Mucosa of stomach (tissue), 1 donor: ENCODE results near the gene SYN1.

Experiments used
- H3K27me3 ChIP-seq: one replicate; pipeline ENCODE4 v1.7.0; 2013; ENCODE audit warnings: mild to moderate bottlenecking, low read length; ENCODE audit not compliant: control insufficient read depth, insufficient read depth
- H3K36me3 ChIP-seq: one replicate; pipeline ENCODE4 v1.7.0; 2013; ENCODE audit warnings: low read length; ENCODE audit not compliant: control insufficient read depth, insufficient read depth
- H3K4me1 ChIP-seq: one replicate; pipeline ENCODE4 v1.7.0; 2013; ENCODE audit warnings: mild to moderate bottlenecking, low read length; ENCODE audit not compliant: control insufficient read depth, insufficient read depth
- H3K4me3 ChIP-seq: one replicate; pipeline ENCODE4 v1.7.0; 2013; ENCODE audit warnings: low read length
- H3K9ac ChIP-seq: one replicate; pipeline ENCODE4 v1.7.0; 2013; ENCODE audit warnings: mild to moderate bottlenecking, low read length, moderate library complexity
- H3K9me3 ChIP-seq: one replicate; pipeline ENCODE4 v1.7.0; 2013; ENCODE audit warnings: mild to moderate bottlenecking, low read length, moderate library complexity; ENCODE audit not compliant: control insufficient read depth
- donor health status: Pancreatic carcinoma.

SYN1 gene

DNA sequence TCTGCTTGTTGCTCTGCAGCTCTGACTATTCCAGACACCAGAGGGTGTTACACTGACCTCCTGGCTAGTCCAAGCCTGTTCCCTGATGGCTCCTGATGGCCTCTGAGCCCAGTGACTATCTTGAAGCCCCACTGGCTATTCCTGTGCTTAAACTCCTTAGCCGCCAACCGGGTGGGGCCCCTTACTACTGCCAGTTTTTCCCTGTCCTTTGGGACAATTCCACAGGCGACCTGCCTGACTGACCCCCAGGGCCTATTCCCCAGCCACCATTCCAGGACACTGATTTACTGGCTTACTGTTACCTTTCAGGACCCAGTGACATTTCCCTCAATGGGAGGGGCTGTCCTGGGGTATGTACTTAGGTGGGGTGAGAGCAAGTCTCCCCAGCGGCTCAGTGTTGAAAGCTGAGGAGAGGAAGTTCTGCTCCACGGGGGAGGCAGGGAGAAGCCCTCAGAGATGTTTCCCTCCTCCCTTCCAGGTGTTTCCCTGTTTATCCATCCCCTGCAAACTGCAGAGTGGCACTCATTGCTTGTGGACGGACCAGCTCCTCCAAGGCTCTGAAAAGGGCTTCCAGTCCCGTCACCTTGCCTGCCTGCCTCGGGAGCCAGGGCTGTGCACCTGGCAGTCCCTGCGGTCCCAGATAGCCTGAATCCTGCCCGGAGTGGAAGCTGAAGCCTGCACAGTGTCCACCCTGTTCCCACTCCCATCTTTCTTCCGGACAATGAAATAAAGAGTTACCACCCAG lies 33.4 kb downstream of the SYN1 start:
- no peaks in the 10 kb centered on the region for H3K36me3 ChIP-seq
- no peak overlapping the region for H3K9ac ChIP-seq
- H3K4me1 ChIP-seq: peaks cover 13% of the 10 kb centered on the region
- no peaks in the 10 kb centered on the region for H3K27me3 ChIP-seq
- no peak overlapping the region for H3K4me3 ChIP-seq
- H3K9me3 ChIP-seq: no peaks in the 10 kb centered on the region

DNA sequence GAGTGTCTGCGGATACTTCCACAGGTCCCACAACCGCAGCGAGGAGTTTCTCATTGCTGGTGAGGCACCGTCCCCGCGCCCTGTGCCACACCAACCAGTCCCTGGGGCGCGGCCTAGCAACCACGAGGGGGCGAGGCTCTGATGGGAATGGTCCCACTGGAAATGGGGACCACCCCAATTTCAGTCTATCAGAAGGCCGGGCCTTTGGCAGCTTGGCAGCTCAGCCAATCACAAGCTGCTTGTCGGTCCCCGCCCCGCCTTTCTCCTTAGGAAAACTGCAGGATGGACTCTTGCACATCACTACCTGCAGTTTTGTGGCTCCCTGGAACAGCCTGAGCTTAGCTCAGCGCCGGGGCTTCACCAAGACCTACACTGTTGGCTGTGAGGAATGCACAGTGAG lies 34.4 kb downstream of the SYN1 start:
- no peak overlapping the region for H3K4me3 ChIP-seq
- no peaks in the 10 kb centered on the region for H3K9me3 ChIP-seq
- H3K36me3 ChIP-seq: no peaks in the 10 kb centered on the region
- no peak overlapping the region for H3K9ac ChIP-seq
- peaks cover 13% of the 10 kb centered on the region for H3K4me1 ChIP-seq
- no peaks in the 10 kb centered on the region for H3K27me3 ChIP-seq

DNA sequence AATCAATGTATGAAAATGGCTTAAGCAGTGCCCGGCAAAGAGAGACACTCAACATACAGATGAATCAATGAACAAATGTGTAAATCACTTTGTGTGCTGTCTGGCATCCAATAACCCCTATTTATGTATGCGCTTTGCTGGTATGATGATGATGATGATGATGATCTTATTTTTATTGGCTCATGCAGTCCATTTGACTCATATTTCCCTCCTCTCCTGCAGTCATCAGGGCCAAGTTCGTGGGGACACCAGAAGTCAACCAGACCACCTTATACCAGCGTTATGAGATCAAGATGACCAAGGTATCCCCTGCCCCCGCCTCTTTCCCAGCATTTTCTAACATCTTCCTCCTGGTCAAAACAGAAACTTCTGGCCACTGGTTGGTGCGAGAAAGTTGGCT lies 34.9 kb downstream of the SYN1 start:
- Histone ChIP-seq H3K27me3 (no peaks in the 10 kb centered on the region), H3K9me3 (no peaks in the 10 kb centered on the region), H3K36me3 (no peaks in the 10 kb centered on the region), H3K4me3 (no peak overlapping the region), H3K9ac (no peak overlapping the region), H3K4me1 (peaks cover 13% of the 10 kb centered on the region)

DNA sequence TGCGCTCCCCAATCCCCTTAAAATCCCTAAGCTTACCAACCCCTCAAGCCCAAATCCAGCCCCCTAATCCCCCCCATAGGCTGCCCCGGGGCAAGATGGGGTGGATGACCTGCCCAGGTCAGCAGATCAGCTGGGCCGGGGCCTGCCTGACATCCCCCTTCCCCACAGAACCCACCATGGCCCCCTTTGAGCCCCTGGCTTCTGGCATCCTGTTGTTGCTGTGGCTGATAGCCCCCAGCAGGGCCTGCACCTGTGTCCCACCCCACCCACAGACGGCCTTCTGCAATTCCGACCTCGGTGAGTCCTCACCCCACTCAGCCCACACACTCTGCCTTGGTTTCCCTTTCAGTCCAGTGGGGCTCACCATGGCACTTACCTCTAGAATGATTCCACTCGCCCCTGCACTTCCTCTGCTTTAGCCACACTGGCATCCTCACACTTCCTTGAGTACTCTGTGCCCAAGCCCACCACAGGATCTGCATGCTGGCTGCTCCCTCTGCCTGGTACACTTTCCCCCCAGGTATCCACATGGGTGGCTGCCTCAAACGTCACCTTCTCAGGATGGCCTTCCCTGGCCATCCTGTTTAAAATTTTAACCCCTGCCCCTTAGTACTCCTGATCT lies 36.3 kb downstream of the SYN1 start:
- Histone ChIP-seq H3K4me3 (no peak overlapping the region), H3K27me3 (no peaks in the 10 kb centered on the region), H3K36me3 (no peaks in the 10 kb centered on the region), H3K9ac (peak overlapping the region; percentile 66), H3K4me1 (peaks cover 13% of the 10 kb centered on the region), H3K9me3 (no peaks in the 10 kb centered on the region)

DNA sequence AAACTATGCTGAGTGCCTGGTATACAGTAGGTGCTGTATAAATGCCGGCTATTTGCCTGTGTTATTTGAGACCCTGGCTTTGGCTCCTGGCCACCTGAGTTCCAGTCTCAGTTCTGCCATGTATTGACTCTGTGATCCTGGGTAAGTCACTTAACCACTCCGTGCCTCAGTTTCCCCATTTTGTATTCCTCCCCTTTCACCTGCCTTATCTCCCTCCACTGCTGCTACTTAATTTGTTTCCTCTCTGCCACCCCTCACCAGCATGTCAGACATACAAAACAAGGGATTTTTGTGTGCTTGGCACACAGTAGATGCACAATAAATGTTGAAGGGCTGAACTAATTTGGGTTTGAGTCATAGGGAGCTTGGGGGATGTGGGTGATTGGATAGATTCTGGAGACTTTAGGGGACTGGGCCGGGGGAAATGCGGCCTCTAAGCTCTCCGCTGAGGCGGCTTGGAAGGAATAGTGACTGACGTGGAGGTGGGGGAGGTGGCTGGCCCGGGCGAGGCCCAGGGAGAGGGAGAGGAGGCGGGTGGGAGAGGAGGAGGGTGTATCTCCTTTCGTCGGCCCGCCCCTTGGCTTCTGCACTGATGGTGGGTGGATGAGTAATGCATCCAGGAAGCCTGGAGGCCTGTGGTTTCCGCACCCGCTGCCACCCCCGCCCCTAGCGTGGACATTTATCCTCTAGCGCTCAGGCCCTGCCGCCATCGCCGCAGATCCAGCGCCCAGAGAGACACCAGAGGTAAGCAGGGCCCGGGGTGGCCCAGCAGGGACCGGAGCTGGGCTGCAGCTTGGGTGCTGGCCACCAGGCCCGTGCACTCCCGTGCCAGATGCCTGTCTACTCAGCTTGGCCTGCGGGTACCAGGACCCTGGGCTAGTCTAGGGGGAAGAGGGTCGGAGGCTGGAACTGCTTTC lies 37.7 kb downstream of the SYN1 start, which contains the start of gene TIMP1:
Gene TIMP1, plus strand, starts transcription at position 706 of the 917 bp plus-strand sequence. CDS start 980 bp downstream, outside the sequence.
- no peak within 1 kb of the TSS for H3K4me3 ChIP-seq
- H3K4me1 ChIP-seq: peaks cover 13% of the 10 kb centered on the region
- H3K9ac ChIP-seq: peak within 1 kb of the TSS; percentile 66

DNA sequence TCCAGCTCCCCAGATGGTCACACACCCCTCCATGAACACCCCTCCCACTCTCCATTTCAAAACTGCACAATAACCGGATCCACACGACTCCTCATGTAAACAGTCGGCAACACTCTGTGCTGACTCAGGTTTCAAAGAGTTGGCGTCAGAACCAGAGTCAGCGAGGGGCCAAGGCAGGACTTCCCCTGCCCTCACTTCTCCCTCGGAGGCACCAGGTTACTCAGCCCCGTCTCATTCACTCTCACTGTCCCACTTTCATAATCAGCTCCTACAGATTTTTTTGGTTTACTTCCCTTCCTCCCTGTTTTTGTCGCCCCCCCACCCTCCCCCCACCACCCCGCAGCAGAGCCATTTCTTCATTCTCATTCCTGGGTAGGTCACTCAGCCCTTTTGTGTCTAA lies 40.1 kb downstream of the SYN1 start:
- Histone ChIP-seq H3K4me1 (peaks cover 18% of the 10 kb centered on the region), H3K9ac (no peak overlapping the region), H3K4me3 (no peak overlapping the region), H3K9me3 (no peaks in the 10 kb centered on the region), H3K27me3 (no peaks in the 10 kb centered on the region), H3K36me3 (no peaks in the 10 kb centered on the region)

More for the DNA sequence above, 37.7 kb downstream of the SYN1 start, which contains the start of gene TIMP1:
- Histone ChIP-seq H3K36me3 (no peaks in the 10 kb centered on the region), H3K27me3 (no peaks in the 10 kb centered on the region), H3K9me3 (no peaks in the 10 kb centered on the region)

DNA sequence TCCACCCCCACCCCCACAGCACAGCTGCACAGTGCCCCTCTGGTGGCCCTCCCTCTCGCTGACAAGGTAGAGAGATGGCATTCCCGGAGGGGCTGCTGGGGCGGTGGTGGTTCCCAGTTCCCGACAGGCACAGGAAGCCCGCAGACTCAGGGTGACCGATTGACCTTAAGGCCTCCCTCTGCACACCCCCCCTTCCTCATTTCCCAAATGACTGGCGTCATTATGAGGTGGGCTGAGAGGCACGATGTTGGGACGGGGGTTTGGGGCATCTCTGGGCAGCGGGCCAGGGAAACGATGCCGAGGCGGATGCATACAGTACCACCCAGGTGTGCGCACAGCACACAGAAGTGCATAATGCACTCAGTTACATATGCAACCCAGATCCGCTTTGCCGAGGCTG lies 41.0 kb downstream of the SYN1 start:
- Histone ChIP-seq H3K9ac (no peak overlapping the region), H3K4me1 (peaks cover 22% of the 10 kb centered on the region), H3K9me3 (no peaks in the 10 kb centered on the region), H3K36me3 (no peaks in the 10 kb centered on the region), H3K27me3 (no peaks in the 10 kb centered on the region), H3K4me3 (no peak overlapping the region)

DNA sequence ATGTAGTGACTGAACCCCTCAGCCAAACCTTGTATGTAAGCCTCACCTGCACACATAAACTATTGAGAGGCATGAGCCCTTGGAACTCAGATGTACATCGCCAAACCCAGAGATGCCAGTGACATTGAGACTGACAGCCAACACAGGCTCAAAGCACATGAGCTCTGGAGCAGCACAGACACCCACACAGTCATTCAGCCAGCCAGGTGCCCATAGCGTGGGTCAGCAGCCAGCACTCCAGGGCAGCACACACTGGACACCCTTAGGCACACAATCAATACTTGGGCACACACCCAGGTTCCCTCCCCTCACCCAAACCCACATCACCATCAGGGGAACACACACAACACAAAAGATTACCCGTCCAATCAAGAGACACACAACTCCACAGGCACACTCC lies 41.8 kb downstream of the SYN1 start:
- no peak overlapping the region for H3K4me3 ChIP-seq
- H3K9me3 ChIP-seq: no peaks in the 10 kb centered on the region
- peaks cover 24% of the 10 kb centered on the region for H3K4me1 ChIP-seq
- H3K9ac ChIP-seq: no peak overlapping the region
- no peaks in the 10 kb centered on the region for H3K36me3 ChIP-seq
- H3K27me3 ChIP-seq: no peaks in the 10 kb centered on the region

DNA sequence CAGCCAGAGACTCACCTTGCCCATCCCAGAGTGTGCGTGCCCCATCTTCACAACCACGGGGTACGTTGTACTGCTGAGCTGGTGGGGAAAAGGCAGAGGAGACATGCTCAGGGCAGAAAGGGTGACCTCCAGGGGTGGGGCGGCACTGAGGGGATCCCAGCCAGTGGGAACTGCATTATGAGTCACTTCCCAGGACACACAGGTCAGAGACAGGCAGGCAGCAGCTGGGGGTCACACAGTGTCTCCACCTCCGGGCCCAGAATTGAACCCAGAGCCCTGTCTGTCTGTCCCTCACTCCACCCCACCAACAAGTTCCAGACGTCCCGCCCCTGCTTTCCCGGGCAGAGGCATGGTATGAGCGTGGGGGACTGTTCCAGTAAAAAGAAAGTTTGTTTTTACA lies 42.2 kb downstream of the SYN1 start:
- peaks cover 24% of the 10 kb centered on the region for H3K4me1 ChIP-seq

DNA sequence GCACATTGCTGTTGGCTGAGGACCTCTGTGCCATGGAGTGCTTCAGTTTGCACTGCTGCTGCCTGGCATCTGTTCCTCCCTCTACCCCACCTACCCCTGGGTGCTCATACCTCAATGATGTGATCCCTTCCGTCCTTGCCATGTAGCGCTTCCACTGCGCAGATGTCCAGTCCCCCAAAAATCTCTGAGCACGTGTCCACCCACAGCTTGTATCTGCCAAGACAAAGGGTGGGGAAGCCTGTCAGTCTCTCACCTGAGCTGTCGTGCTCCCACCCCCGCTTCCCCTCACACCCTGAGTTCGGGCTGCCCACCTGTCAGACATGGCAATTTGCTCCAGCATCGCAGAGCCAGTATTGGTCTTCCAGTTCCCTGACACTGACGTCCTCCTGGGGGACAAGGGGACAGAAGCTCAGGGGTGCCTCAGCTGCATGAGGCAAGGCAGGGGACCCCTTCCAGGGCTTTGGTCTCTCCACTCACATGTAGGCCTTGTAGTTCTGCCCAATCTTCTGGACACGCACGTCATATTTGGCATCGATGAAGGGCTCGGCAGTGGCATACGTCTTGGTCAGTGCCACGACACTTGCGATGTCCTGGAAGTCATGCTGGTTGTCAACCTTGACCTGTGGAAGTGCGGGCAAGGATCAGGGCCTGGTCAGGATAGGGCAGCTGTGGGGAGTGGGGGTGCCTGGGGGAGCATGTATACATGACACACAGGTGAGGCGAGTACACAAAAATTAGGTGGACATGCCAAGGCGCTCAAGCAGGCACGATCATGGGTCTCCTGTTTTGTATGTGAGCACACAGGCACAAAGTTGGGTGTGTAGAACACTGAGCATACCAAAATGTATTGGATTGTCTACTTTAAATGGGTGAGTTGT lies 43.4 kb downstream of the SYN1 start:
- no peaks in the 10 kb centered on the region for H3K36me3 ChIP-seq
- H3K4me3 ChIP-seq: no peak overlapping the region
- peaks cover 16% of the 10 kb centered on the region for H3K4me1 ChIP-seq
- H3K9me3 ChIP-seq: no peaks in the 10 kb centered on the region
- H3K9ac ChIP-seq: no peak overlapping the region
- no peaks in the 10 kb centered on the region for H3K27me3 ChIP-seq

More for the DNA sequence above, 42.2 kb downstream of the SYN1 start:
- Histone ChIP-seq H3K27me3 (no peaks in the 10 kb centered on the region), H3K9me3 (no peaks in the 10 kb centered on the region), H3K4me3 (no peak overlapping the region), H3K9ac (no peak overlapping the region), H3K36me3 (no peaks in the 10 kb centered on the region)

DNA sequence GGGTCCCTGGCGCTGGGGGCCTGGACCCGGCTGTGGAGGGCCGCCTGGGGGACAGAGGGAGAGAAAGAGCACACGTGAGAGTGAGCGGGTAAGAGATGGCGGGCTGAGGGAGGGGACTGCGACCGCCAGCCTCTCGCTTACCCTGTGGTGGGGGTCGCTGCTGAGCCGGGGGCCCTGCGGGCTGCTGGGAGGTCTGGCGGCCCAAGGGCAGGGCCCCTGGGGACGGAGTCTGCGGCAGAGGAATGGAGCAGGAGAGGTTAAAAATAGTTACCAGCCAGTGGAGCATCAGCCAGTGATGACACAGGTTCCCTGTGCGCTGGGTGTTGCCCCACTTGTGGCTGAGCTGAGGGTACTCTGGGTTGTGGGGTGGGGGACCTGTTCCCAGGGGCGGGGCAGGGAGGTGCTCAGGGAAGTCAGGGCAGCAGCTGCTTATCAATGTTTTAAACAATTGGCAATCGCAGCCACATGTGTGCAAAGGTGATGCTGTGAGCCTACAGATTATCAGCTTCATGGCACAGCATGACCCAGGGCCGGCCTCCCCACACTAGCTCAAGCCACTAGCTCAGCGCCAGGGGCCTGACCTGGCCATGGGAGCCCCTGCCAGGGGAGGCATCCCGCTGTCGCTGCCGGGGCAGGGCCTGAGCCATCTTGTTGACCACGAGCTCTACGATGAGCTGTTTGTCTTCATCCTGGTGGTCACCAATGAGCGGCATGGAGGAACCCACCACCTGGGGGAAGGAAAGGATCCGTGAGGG lies 44.9 kb downstream of the SYN1 start:
- Histone ChIP-seq H3K9ac (peak overlapping the region; percentile 34), H3K36me3 (no peaks in the 10 kb centered on the region), H3K9me3 (no peaks in the 10 kb centered on the region), H3K4me3 (no peak overlapping the region), H3K4me1 (peaks cover 16% of the 10 kb centered on the region), H3K27me3 (no peaks in the 10 kb centered on the region)
